ENCODE measurements around the gene CHMP5.
"Not testable (repeated sequence)": the region's sequence is repeated elsewhere in the genome, so short reads cannot be mapped to it uniquely, and the experiment has no call there.

DNA sequence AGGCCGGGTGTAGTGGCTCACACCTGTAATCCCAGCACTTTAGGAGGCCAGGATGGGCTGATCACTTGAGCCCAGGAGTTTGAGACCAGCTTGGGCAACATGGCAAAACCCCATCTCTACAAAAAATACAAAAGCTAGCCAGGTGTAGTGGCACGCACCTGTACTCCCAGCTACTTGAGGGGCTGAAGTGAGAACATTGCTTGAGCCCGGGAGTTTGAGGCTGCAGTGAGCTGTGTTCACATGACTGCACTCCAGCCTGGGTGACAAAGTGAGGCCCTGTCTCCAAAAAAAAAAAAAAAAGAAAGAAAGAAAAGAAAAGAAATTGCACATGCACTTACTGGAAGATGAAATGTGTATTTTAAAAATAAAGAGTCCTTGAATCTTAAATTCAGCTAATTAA, 52.3 kb downstream of the CHMP5 start:
- TF ChIP-seq POLR2A (IDR thresholded peaks at IDR 0.05; ENCODE audit: low read depth, low read length); TAF1 (IDR thresholded peaks at IDR 0.05; ENCODE audit: borderline replicate concordance, low read depth, low read length); POLR2AphosphoS5 (IDR thresholded peaks at IDR 0.05; ENCODE audit: low read depth, low read length): not testable (repeated sequence)
